HL-60/S4 treated with phorbol 12-myristate 13-acetate at 8.2 ng/mL for 4 days and 3 days (cell line): ENCODE measurements around the gene COL25A1.
"Not testable (repeated sequence)": the region's sequence is repeated elsewhere in the genome, so short reads cannot be mapped to it uniquely, and the experiment has no call there.

Experiments used
- in situ Hi-C: fragments of 300-500 bp; cut with MboI; formaldehyde crosslinking; loops from 2 replicates; pipeline ENCODE4 v1.15.0; 2022; ENCODE audit warnings: low sequenced_read_pairs

COL25A1 gene

DNA sequence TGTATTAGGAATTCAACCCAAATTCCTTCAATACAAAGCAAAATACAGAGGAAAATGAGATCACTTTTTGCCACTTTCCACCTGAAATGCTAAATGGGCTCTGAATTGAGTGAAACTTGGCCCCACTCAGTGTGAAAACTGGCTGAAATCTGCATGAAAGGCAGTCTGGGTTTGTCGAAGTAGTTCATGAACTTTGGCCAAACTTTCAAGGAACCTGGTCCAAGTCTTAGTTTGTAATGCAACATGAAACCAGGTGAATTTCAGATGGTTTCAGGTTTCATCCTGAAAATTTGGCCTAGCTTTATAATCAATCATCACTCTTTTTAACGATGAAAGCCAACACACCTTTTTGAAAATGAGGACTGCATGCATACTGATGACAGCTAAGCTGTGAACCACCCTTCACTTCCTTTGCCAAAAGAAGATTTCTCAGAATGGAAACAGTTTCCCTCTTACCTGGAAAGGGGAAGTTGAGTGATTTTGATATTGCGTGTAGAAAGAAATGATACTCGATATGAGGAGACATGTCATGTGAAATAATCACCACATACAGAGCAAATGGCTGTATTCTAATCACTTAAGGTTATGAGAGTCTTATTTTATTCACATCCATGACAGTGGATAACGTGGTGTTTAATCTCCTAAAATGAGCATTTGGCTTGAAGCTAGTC is 329.7 kb downstream of the COL25A1 start:
- in situ Hi-C loops, result no loop called here

DNA sequence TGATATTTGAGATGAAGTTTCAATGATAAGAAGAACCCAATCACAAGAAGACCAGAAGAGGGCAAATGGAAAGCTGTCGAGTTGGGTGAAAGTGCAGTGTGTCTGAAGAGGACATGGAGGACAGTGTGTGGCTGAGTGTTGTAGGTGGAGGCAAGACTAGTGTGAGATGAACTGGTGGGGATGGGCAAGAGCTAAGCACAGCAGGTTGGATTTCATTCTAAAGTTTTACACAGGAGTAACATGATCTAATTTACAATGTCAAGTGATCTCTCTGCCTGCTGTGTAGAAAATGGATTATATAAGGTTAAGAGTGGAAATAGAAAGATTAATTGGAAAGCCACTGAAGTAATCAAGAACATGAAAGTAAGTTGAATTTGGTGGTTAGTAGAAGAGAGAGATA is 331.0 kb downstream of the COL25A1 start:
- in situ Hi-C loops, result no loop called here

- in situ Hi-C loops, result no loop called here
Observed at GRCh38 chr4:108965472-108966076, 336.9 kb downstream of the COL25A1 start.

DNA sequence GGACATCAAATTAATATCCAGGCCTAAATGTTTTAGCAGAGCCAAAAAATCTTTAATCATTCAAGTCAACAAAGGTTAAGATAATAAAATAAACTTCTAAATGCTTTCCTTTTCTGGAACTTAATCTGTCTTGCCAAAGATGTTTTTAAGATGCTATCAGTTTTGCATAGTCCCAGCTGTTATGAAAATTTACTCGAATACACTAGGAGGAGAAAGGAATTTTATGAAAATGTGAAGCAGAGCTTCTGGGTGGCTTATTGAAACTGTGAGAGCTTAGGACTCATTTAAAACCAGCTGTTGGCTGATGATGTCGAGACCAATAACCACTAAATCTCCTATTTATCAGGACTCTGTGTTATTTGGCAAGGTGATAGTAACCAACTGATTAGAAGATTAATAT is 337.4 kb downstream of the COL25A1 start:
- in situ Hi-C loops, result no loop called here

GRCh38 chr4:108963910-108964309 is 338.5 kb downstream of the COL25A1 start:
- in situ Hi-C loops, result no loop called here

DNA sequence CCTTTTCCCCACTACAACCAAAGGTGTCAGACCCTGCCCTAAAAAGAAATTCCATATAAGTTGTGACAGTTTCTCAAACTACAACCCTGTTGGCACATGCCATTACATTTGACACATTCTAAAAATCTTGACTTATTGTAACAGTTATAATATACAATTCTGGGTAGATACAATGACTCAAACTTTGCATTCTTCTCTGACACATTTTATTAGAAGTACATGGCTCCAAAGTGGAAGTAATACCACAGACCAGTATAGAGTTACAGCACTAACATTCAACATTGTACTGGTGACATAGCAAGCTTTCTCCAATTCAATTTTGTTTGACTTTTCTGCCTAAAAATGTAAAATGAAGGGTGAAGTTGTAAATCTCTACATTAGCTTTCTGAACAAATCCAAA is 343.0 kb downstream of the COL25A1 start:
- in situ Hi-C loops, result no loop called here

DNA sequence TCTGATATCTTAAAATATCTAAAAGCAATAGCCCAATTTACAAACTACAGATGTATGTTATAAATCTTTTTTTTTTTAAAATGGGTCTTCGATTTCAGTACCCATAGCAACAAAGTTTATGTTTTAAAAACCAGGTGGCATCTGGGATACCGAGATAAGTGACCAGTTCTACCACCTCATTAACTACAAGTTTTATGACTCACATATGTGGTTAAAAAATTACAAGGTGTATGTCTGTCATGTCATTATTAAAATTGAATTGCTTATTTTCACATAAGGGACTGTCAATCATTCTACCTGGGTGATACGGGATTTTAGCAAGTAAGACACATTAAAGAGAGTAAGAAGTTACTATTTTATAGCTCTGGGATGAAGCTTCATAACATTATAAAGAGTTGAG is 347.6 kb downstream of the COL25A1 start:
- in situ Hi-C loops, result no loop called here

DNA sequence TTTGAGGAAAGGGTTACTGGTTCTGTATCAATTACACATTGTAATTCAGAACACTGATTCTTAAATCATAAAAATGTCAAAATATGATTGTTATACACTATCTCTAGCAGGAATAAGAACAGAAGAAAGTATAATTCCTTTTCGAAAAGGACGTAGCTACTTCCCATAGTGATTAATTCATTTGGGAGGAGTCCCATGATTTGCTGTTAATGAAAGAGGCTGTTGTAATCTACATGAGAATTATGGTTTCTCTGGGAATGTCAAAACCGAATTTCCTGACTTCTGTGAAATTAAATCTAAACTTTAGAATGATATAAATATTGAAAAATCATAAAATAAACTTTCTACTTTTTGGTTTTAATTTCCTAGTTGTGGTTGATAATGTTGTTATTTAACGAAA is 348.5 kb downstream of the COL25A1 start:
- in situ Hi-C loops, result no loop called here

DNA sequence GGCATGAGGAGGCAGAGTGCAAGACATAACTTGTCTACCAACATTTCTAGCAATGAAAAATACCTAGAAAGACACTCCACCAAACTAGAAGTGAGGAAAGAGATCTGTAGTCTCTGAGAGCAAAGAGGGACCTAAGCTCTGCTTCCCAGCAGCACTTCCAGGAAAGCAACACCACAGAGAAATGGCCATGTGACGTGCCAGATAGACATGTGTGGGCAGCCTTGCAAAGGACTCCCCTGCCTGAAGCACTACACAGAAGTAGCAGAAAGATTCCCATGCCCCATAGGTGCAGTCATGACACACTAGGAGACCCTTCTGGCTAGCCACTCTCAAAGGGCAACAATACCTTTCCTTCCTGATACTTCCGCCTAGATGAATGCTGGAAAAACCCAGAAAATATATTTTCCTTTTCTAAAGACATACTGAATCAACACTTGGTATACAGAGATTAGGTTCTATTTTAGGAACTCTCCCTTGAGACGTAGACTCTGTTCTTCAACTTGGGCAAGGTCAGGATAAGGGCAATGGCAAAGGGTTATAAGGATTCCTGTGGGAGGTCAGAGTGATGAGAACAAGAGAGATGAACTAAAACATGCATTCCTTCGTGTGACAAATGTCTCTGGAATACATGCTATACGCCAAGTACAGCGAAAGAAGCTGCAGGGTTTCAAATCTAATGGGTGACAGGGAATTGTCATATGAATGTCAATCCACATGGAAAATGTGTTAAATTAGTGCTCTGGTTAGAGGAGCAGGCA is 352.1 kb downstream of the COL25A1 start:
- in situ Hi-C loops, result no loop called here

DNA sequence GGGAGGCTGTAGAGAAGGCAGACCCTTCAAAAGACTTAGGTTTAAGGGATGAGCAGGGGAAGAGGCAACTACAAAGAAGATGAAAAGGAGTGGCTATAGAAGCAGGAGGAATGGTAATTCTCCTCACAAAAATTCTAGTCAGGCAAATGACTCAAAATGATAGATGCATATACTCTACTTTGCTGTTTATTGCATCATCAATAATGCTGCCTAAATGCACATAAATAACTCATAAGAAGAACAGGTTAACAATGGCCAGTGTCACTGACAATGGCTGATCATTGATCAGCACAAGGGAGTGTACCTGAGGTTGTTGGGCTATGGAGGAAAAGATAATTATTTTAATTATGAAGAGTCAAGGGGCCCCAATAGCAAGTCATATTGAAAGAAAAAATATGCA is 354.9 kb downstream of the COL25A1 start:
- in situ Hi-C loops, result no loop called here

- in situ Hi-C loops, result no loop called here
Observed at GRCh38 chr4:108946237-108946636, 356.2 kb downstream of the COL25A1 start.

- in situ Hi-C loops, result no loop called here
Observed at GRCh38 chr4:108943976-108944591, 358.4 kb downstream of the COL25A1 start.

DNA sequence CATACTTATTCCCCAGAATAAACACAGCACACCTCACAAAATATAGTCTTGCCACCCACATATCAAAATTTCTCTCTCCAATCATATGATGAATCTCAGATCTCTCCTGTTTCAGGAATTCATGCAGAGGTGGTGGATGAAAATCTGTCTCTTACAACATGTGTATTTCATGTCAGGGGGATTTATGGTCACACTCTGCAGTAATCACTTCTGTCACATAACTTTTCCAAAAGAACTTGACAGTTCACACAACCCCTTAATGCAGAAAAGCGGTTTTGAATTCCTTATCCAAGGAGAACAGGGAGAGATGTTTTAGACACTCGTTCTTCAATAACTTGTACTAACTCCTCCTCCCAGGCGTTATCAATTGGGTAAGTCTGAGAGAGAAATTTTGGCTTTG is 359.1 kb downstream of the COL25A1 start:
- in situ Hi-C loops, result no loop called here

GRCh38 chr4:108941904-108942430 is 360.5 kb downstream of the COL25A1 start:
- in situ Hi-C loops, result no loop called here

GRCh38 chr4:108940634-108941033 is 361.8 kb downstream of the COL25A1 start:
- in situ Hi-C loops, result no loop called here

DNA sequence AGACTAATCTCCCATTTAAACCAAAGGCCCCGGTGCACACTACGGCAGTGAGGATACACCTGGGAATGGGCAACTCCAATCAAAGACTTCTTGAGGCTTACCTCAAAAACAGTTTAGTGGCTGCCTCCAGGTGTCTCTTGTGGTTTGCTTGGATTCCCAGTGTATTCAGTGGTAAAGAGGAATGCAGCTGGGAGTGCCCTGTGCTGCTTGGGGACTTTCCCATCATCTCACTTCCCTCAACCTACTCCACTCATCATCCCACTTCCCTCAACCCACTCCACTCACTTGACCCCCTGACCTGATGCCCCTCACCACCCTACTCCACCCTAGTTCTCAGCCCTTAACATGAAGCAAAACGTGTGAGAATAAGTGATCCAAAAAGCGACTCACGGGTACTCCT is 362.3 kb downstream of the COL25A1 start:
- in situ Hi-C loops, result no loop called here

DNA sequence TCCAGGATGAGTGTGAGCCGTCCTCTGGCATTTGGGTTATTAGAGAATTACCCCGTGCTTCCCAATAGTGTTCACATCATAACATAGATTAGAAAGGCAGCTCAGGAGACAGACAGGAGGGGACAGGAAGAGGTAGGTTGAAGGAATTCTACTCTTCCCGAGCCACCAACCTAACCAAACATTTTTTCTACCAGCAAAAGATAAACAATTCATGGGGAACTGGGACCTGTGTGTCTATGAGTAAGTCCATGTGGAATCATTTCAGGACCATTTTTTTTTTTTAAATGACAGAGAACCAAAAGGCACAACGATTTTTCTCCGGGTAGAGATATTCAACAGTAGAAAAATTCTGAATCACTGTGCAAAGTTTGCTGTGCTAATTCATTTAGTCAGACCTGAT is 365.4 kb downstream of the COL25A1 start:
- in situ Hi-C loops, result no loop called here

DNA sequence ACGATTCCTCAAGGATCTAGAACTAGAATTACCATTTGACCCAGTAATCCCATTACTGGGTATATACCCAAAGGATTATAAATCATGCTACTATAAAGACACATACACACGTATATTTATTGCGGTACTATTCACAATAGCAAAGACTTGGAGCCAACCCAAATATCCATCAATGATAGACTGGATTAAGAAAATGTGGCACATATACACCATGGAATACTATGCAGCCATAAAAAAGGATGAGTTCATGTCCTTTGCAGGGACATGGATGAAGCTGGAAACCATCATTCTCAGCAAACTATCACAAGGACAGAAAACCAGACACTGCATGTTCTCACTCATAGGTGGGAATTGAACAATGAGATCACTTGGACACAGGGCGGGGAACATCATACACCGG is 368.5 kb downstream of the COL25A1 start:
- in situ Hi-C loops, result not testable (repeated sequence)

- in situ Hi-C loops, result no loop called here
Observed at GRCh38 chr4:108933046-108933445, 369.4 kb downstream of the COL25A1 start.

- in situ Hi-C loops, result no loop called here
Observed at GRCh38 chr4:108931926-108932325, 370.5 kb downstream of the COL25A1 start.

DNA sequence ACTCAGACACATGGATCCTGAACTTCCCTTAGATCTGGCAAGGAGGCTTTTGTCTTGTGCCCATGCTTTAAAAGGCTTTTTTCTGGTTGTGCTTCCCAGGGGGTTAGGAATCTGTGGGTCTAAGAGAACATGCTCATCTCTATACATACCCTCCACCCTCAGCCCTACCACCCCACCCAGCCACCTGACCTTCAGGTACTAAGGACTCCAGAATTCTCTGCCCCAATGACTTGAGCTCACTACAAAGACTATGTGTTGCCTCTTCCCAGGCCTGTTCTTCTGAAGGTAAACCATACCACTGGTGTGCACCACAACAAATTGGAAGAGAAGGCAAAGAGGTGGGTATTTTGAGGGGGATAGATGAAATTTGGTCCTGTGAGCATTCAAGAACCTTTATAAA is 372.3 kb downstream of the COL25A1 start:
- in situ Hi-C loops, result no loop called here

- in situ Hi-C loops, result no loop called here
Observed at GRCh38 chr4:108926781-108927180, 375.7 kb downstream of the COL25A1 start.
